ENCODE results near the gene CALD1.
A peak's percentile ranks its signal among the peaks of the same experiment; 100 is the strongest.

The CALD1 gene

GRCh38 chr7:134798155-134798554 is 18.7 kb downstream of the CALD1 start:
- FAIRE-seq (no peak), DNase-seq (ENCODE audit: insufficient read length) (no peak)
- TF ChIP-seq TAF1 (IDR thresholded peaks at IDR 0.05; ENCODE audit: borderline replicate concordance, low read depth, low read length) (no peak), POLR2AphosphoS5 (IDR thresholded peaks at IDR 0.05; ENCODE audit: low read depth, low read length) (no peak), POLR2A (IDR thresholded peaks at IDR 0.05; ENCODE audit: low read depth, low read length) (no peak)

- FAIRE-seq (no peak), DNase-seq (ENCODE audit: insufficient read length) (no peak)
- TF ChIP-seq POLR2AphosphoS5 (IDR thresholded peaks at IDR 0.05; ENCODE audit: low read depth, low read length) (no peak), POLR2A (IDR thresholded peaks at IDR 0.05; ENCODE audit: low read depth, low read length) (no peak), TAF1 (IDR thresholded peaks at IDR 0.05; ENCODE audit: borderline replicate concordance, low read depth, low read length) (no peak)
Measured at GRCh38 chr7:134799377-134799776, 19.9 kb downstream of the CALD1 start.

- TF ChIP-seq TAF1 (IDR thresholded peaks at IDR 0.05; ENCODE audit: borderline replicate concordance, low read depth, low read length) (no peak), POLR2A (IDR thresholded peaks at IDR 0.05; ENCODE audit: low read depth, low read length) (no peak), POLR2AphosphoS5 (IDR thresholded peaks at IDR 0.05; ENCODE audit: low read depth, low read length) (no peak)
- FAIRE-seq, result no peak
- no peak for DNase-seq (ENCODE audit: insufficient read length)
Measured at GRCh38 chr7:134802762-134803161, 23.3 kb downstream of the CALD1 start.

GRCh38 chr7:134804351-134804750 is 24.9 kb downstream of the CALD1 start:
- no peak for DNase-seq (ENCODE audit: insufficient read length)
- TF ChIP-seq POLR2A (IDR thresholded peaks at IDR 0.05; ENCODE audit: low read depth, low read length) (no peak), POLR2AphosphoS5 (IDR thresholded peaks at IDR 0.05; ENCODE audit: low read depth, low read length) (no peak), TAF1 (IDR thresholded peaks at IDR 0.05; ENCODE audit: borderline replicate concordance, low read depth, low read length) (no peak)
- peak; percentile 17 for FAIRE-seq

GRCh38 chr7:134804854-134805253 is 25.4 kb downstream of the CALD1 start:
- DNase-seq (ENCODE audit: insufficient read length) (no peak), FAIRE-seq (no peak)
- no peak for TF ChIP-seq TAF1 (IDR thresholded peaks at IDR 0.05; ENCODE audit: borderline replicate concordance, low read depth, low read length)
- TF ChIP-seq POLR2AphosphoS5 (IDR thresholded peaks at IDR 0.05; ENCODE audit: low read depth, low read length), result no peak
- no peak for TF ChIP-seq POLR2A (IDR thresholded peaks at IDR 0.05; ENCODE audit: low read depth, low read length)

GRCh38 chr7:134806197-134806596 is 26.8 kb downstream of the CALD1 start:
- FAIRE-seq, result no peak
- no peak for TF ChIP-seq POLR2AphosphoS5 (IDR thresholded peaks at IDR 0.05; ENCODE audit: low read depth, low read length)
- TF ChIP-seq POLR2A (IDR thresholded peaks at IDR 0.05; ENCODE audit: low read depth, low read length), result no peak
- no peak for TF ChIP-seq TAF1 (IDR thresholded peaks at IDR 0.05; ENCODE audit: borderline replicate concordance, low read depth, low read length)
- DNase-seq (ENCODE audit: insufficient read length), result no peak

- FAIRE-seq (no peak), DNase-seq (ENCODE audit: insufficient read length) (no peak)
- no peak for TF ChIP-seq POLR2AphosphoS5 (IDR thresholded peaks at IDR 0.05; ENCODE audit: low read depth, low read length)
- no peak for TF ChIP-seq POLR2A (IDR thresholded peaks at IDR 0.05; ENCODE audit: low read depth, low read length)
- no peak for TF ChIP-seq TAF1 (IDR thresholded peaks at IDR 0.05; ENCODE audit: borderline replicate concordance, low read depth, low read length)
Measured at GRCh38 chr7:134809616-134810015, 30.2 kb downstream of the CALD1 start.

- no peak for DNase-seq (ENCODE audit: insufficient read length)
- TF ChIP-seq TAF1 (IDR thresholded peaks at IDR 0.05; ENCODE audit: borderline replicate concordance, low read depth, low read length) (no peak), POLR2A (IDR thresholded peaks at IDR 0.05; ENCODE audit: low read depth, low read length) (no peak), POLR2AphosphoS5 (IDR thresholded peaks at IDR 0.05; ENCODE audit: low read depth, low read length) (no peak)
- no peak for FAIRE-seq
Measured at GRCh38 chr7:134811765-134812164, 32.3 kb downstream of the CALD1 start.

- DNase-seq (ENCODE audit: insufficient read length), result no peak
- no peak for FAIRE-seq
- no peak for TF ChIP-seq TAF1 (IDR thresholded peaks at IDR 0.05; ENCODE audit: borderline replicate concordance, low read depth, low read length)
- TF ChIP-seq POLR2AphosphoS5 (IDR thresholded peaks at IDR 0.05; ENCODE audit: low read depth, low read length), result no peak
- no peak for TF ChIP-seq POLR2A (IDR thresholded peaks at IDR 0.05; ENCODE audit: low read depth, low read length)
Measured at GRCh38 chr7:134813663-134814396, 34.4 kb downstream of the CALD1 start.

- DNase-seq (ENCODE audit: insufficient read length) (no peak), FAIRE-seq (no peak)
- no peak for TF ChIP-seq POLR2AphosphoS5 (IDR thresholded peaks at IDR 0.05; ENCODE audit: low read depth, low read length)
- TF ChIP-seq POLR2A (IDR thresholded peaks at IDR 0.05; ENCODE audit: low read depth, low read length), result no peak
Measured at GRCh38 chr7:134814730-134815364, 35.4 kb downstream of the CALD1 start.

- TF ChIP-seq POLR2A (IDR thresholded peaks at IDR 0.05; ENCODE audit: low read depth, low read length) (no peak), POLR2AphosphoS5 (IDR thresholded peaks at IDR 0.05; ENCODE audit: low read depth, low read length) (no peak), TAF1 (IDR thresholded peaks at IDR 0.05; ENCODE audit: borderline replicate concordance, low read depth, low read length) (no peak)
- DNase-seq (ENCODE audit: insufficient read length), result no peak
- FAIRE-seq, result no peak
Measured at GRCh38 chr7:134818613-134819345, 39.3 kb downstream of the CALD1 start.
